SU-DHL-6 (cell line): ENCODE results near the gene UMODL1.

Experiments used
- EZH2phosphoT487 ChIP-seq: fragments of 200-600 bp; sonication (generic), shearing (Covaris generic); conservative IDR thresholded peaks from 2 replicates; pipeline ENCODE4 v1.6.1; 2018; ENCODE audit warnings: mild to moderate bottlenecking, antibody characterized with exemption, low read length, moderate library complexity, mixed read lengths
- TF ChIP-seq, protein P1 (sequence below): fragments of 200-600 bp; sonication (generic); IDR thresholded peaks from one replicate; pipeline ENCODE4 v1.5.1; 2017; ENCODE audit warnings: antibody characterized with exemption, mild to moderate bottlenecking, low read length, moderate library complexity; ENCODE audit not compliant: insufficient read depth, poor library complexity, severe bottlenecking

DNA sequence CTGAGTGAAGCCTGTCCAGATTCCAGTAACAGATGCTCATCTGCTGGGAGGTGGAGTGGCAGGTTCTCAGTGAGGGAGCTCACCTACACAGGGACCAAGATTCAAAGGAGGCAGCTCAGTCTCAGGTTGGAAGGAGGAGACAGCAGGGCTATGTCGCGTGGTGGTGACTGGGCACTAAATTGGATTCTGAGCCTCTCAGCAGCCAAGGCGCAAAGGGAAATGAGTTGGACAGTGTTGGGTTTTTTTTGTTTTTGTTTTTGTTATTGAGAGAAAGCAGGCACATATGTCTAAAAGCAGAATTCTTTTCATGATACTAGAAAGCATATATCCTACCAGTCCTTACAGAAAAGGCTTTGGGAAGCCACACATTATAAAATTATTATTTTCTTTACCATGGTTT is 26.2 kb downstream of the UMODL1 start:
- TF ChIP-seq EZH2phosphoT487, result no peak
- TF ChIP-seq, protein P1, sequence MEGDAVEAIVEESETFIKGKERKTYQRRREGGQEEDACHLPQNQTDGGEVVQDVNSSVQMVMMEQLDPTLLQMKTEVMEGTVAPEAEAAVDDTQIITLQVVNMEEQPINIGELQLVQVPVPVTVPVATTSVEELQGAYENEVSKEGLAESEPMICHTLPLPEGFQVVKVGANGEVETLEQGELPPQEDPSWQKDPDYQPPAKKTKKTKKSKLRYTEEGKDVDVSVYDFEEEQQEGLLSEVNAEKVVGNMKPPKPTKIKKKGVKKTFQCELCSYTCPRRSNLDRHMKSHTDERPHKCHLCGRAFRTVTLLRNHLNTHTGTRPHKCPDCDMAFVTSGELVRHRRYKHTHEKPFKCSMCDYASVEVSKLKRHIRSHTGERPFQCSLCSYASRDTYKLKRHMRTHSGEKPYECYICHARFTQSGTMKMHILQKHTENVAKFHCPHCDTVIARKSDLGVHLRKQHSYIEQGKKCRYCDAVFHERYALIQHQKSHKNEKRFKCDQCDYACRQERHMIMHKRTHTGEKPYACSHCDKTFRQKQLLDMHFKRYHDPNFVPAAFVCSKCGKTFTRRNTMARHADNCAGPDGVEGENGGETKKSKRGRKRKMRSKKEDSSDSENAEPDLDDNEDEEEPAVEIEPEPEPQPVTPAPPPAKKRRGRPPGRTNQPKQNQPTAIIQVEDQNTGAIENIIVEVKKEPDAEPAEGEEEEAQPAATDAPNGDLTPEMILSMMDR, result no peak
